ENCODE results near the gene MCTP2.

The MCTP2 gene

GRCh38 chr15:94395640-94396039 is 164.3 kb downstream of the MCTP2 start:
- no peak for DNase-seq (ENCODE audit: low spot score)

GRCh38 chr15:94397337-94397736 is 166.0 kb downstream of the MCTP2 start:
- DNase-seq (ENCODE audit: low spot score): no peak

- no peak for DNase-seq (ENCODE audit: low spot score)
These were observed 166.6 kb downstream of the MCTP2 start for GRCh38 chr15:94398001-94398400.

GRCh38 chr15:94400526-94401298 is 169.4 kb downstream of the MCTP2 start:
- DNase-seq (ENCODE audit: low spot score): no peak

- no peak for DNase-seq (ENCODE audit: low spot score)
These were observed 172.0 kb downstream of the MCTP2 start for GRCh38 chr15:94403331-94403730.

- no peak for DNase-seq (ENCODE audit: low spot score)
These were observed 173.4 kb downstream of the MCTP2 start for GRCh38 chr15:94404733-94405283.

GRCh38 chr15:94411285-94411684 is 179.9 kb downstream of the MCTP2 start:
- no peak for DNase-seq (ENCODE audit: low spot score)

- DNase-seq (ENCODE audit: low spot score): no peak
These were observed 180.5 kb downstream of the MCTP2 start for GRCh38 chr15:94411846-94412245.

GRCh38 chr15:94412979-94413746 is 181.8 kb downstream of the MCTP2 start:
- DNase-seq (ENCODE audit: low spot score): no peak

- DNase-seq (ENCODE audit: low spot score): no peak
These were observed 183.6 kb downstream of the MCTP2 start for GRCh38 chr15:94414916-94415315.

GRCh38 chr15:94416267-94416666 is 184.9 kb downstream of the MCTP2 start:
- no peak for DNase-seq (ENCODE audit: low spot score)

GRCh38 chr15:94416820-94417219 is 185.5 kb downstream of the MCTP2 start:
- DNase-seq (ENCODE audit: low spot score): no peak

- DNase-seq (ENCODE audit: low spot score): no peak
These were observed 186.3 kb downstream of the MCTP2 start for GRCh38 chr15:94417501-94418293.

GRCh38 chr15:94421706-94422105 is 190.3 kb downstream of the MCTP2 start:
- no peak for DNase-seq (ENCODE audit: low spot score)

- DNase-seq (ENCODE audit: low spot score): no peak
These were observed 200.9 kb downstream of the MCTP2 start for GRCh38 chr15:94432279-94432678.

- DNase-seq (ENCODE audit: low spot score): no peak
These were observed 207.8 kb downstream of the MCTP2 start for GRCh38 chr15:94439158-94439557.

- no peak for DNase-seq (ENCODE audit: low spot score)
These were observed 210.4 kb downstream of the MCTP2 start for GRCh38 chr15:94441760-94442159.

GRCh38 chr15:94442480-94442879 is 211.1 kb downstream of the MCTP2 start:
- DNase-seq (ENCODE audit: low spot score): no peak

GRCh38 chr15:94443186-94443585 is 211.8 kb downstream of the MCTP2 start:
- DNase-seq (ENCODE audit: low spot score): no peak

- DNase-seq (ENCODE audit: low spot score): no peak
These were observed 214.3 kb downstream of the MCTP2 start for GRCh38 chr15:94445566-94446160.

- no peak for DNase-seq (ENCODE audit: low spot score)
These were observed 215.1 kb downstream of the MCTP2 start for GRCh38 chr15:94446441-94446840.

- DNase-seq (ENCODE audit: low spot score): no peak
These were observed 220.1 kb downstream of the MCTP2 start for GRCh38 chr15:94451466-94451865.

Measured in CD4-positive, alpha-beta T cell treated with Interleukin-15 for 4 hours (primary cell).